Measurements from ENCODE around the gene ACTR8. TPM values are rescaled to one million over a fixed set of nuclear protein-coding genes. Genes with fewer than 3 reads are reported as not detected.
A peak's percentile ranks its signal among the peaks of the same experiment; 100 is the strongest.

ACTR8 gene
- total RNA-seq, 3 donors from 2014 or later: 20.0 to 29.0 (median 22.6) TPM

DNA sequence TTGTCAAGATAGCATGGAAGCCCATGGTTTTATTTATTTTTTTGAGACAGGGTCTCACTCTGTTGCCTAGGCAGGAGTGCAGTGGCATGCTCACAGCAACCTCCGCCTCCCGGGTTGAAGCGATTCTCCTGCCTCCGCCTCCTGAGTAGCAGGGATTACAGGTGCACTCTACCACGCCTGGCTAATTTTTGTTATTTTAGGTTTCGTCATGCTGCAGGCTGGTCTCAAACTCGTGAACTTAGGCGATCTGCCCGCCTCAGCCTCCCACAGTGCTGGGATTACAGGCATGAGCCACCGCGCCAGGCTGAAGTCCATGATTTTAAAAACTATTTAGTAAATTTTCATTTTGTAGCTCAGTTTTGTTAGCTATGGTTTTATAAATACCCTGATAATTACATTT, 2.7 kb upstream of the ACTR8 start:
- no peaks in the 10 kb centered on the region for H3K36me3 ChIP-seq
- H3K4me1 ChIP-seq: peaks cover 5 to 13% of the 10 kb centered on the region in 2 donors
- no peak overlapping the region for H3K4me3 ChIP-seq
- intact Hi-C loops (cut with DNase I; ENCODE audit: low total_unique reads): loop anchor here (5.0 kb wide), 1 partner anchor 1288 kb away; no protein-coding TSS in a partner anchor
- TF ChIP-seq, protein P1, sequence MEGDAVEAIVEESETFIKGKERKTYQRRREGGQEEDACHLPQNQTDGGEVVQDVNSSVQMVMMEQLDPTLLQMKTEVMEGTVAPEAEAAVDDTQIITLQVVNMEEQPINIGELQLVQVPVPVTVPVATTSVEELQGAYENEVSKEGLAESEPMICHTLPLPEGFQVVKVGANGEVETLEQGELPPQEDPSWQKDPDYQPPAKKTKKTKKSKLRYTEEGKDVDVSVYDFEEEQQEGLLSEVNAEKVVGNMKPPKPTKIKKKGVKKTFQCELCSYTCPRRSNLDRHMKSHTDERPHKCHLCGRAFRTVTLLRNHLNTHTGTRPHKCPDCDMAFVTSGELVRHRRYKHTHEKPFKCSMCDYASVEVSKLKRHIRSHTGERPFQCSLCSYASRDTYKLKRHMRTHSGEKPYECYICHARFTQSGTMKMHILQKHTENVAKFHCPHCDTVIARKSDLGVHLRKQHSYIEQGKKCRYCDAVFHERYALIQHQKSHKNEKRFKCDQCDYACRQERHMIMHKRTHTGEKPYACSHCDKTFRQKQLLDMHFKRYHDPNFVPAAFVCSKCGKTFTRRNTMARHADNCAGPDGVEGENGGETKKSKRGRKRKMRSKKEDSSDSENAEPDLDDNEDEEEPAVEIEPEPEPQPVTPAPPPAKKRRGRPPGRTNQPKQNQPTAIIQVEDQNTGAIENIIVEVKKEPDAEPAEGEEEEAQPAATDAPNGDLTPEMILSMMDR (IDR thresholded peaks at IDR 0.05): no peak
- TF ChIP-seq POLR2AphosphoS5 (IDR thresholded peaks at IDR 0.05) (no peak), POLR2A (IDR thresholded peaks at IDR 0.05) (no peak)
- H3K27ac ChIP-seq: no peak overlapping the region
- DNase-seq (ENCODE audit: low spot score in 2 of 2): no peak
- H3K9me3 ChIP-seq: no peaks in the 10 kb centered on the region
- no peaks in the 10 kb centered on the region for H3K27me3 ChIP-seq

- H3K4me3 ChIP-seq: no peak overlapping the region
- H3K9me3 ChIP-seq: no peaks in the 10 kb centered on the region
- no peaks in the 10 kb centered on the region for H3K36me3 ChIP-seq
- no peaks in the 10 kb centered on the region for H3K27me3 ChIP-seq
- intact Hi-C loops (cut with DNase I; ENCODE audit: low total_unique reads): loop anchor here (5.0 kb wide), 1 partner anchor 1289 kb away; no protein-coding TSS in a partner anchor
- no peak for DNase-seq (ENCODE audit: low spot score in 2 of 2)
- H3K27ac ChIP-seq: no peak overlapping the region
- H3K4me1 ChIP-seq: peaks cover 5 to 13% of the 10 kb centered on the region in 2 donors
- TF ChIP-seq POLR2A (IDR thresholded peaks at IDR 0.05): no peak
These were observed 1.1 kb upstream of the ACTR8 start for GRCh38 chr3:53883008-53883407.

GRCh38 chr3:53880396-53881345, 1.3 kb downstream of the ACTR8 start:
- Histone ChIP-seq H3K4me3 (peak overlapping the region; percentile 95 to 96 (median 96)), H3K27ac (peak overlapping the region in 1 of 2 donors; percentile 74), H3K9me3 (no peaks in the 10 kb centered on the region), H3K27me3 (no peaks in the 10 kb centered on the region), H3K4me1 (peaks cover 5 to 13% of the 10 kb centered on the region in 2 donors), H3K36me3 (no peaks in the 10 kb centered on the region)
- intact Hi-C loops (cut with DNase I; ENCODE audit: low total_unique reads): loop anchor here (5.0 kb wide), 1 partner anchor 1292 kb away; no protein-coding TSS in a partner anchor
- DNase-seq (ENCODE audit: low spot score in 2 of 2): no peak
- TF ChIP-seq, protein P1 (IDR thresholded peaks at IDR 0.05): no peak
- TF ChIP-seq POLR2A (IDR thresholded peaks at IDR 0.05): no peak
- TF ChIP-seq POLR2AphosphoS5 (IDR thresholded peaks at IDR 0.05): no peak

DNA sequence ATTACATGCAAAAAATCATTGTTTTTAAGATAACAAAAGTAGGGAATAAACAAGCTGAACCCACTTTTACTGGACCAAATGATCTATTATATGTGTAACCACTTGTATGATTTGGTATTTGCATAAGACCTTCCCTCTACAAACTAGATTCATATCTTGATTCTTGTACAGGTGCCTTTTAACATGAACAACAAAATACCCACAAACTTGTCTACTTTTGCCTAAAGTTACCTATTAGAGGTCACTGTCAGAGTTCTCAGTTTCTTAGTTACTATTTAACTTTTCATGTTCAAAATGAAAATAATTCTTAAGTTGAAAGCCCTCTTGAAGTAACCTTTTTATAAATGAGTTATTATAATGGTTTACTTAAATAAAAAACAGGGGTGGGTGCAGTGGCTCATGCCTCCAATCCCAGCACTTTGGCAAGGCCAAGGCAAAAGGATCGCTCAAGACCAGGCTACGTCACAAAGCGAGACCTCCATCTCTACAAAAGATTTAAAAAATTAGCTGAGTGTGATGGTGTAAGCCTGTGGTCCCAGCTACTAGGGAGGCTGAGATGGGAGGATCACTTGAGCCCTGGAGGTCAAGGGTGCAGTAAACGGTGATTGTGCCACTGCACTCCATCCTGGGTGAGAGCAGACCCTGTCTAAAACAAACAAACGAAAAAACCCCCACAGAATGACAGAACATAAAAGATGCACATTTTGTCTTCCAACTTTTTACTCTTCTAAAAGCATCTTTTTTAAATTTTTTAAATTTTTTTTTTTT, 16.0 kb downstream of the ACTR8 start:
- Histone ChIP-seq H3K9me3 (no peaks in the 10 kb centered on the region), H3K36me3 (peaks cover 4% of the 10 kb centered on the region)
- TF ChIP-seq POLR2AphosphoS5 (IDR thresholded peaks at IDR 0.05): no peak
- TF ChIP-seq, protein P1 (IDR thresholded peaks at IDR 0.05): no peak
- no peak for TF ChIP-seq POLR2A (IDR thresholded peaks at IDR 0.05)

GRCh38 chr3:53863145-53863544, 18.8 kb downstream of the ACTR8 start:
- intact Hi-C loops (cut with DNase I; ENCODE audit: low total_unique reads): no loop called here
- no peak overlapping the region for H3K27ac ChIP-seq
- TF ChIP-seq POLR2A (IDR thresholded peaks at IDR 0.05) (no peak), POLR2AphosphoS5 (IDR thresholded peaks at IDR 0.05) (no peak)
- TF ChIP-seq, protein P1 (IDR thresholded peaks at IDR 0.05): no peak
- H3K27me3 ChIP-seq: no peaks in the 10 kb centered on the region
- no peak for DNase-seq (ENCODE audit: low spot score in 2 of 2)
- no peak overlapping the region for H3K4me3 ChIP-seq
- no peaks in the 10 kb centered on the region for H3K36me3 ChIP-seq
- no peaks in the 10 kb centered on the region for H3K9me3 ChIP-seq
- no peaks in the 10 kb centered on the region for H3K4me1 ChIP-seq

More for the DNA sequence above, 16.0 kb downstream of the ACTR8 start:
- no peak overlapping the region for H3K4me3 ChIP-seq
- intact Hi-C loops (cut with DNase I; ENCODE audit: low total_unique reads): no loop called here
- no peak overlapping the region for H3K27ac ChIP-seq
- H3K4me1 ChIP-seq: no peaks in the 10 kb centered on the region
- no peaks in the 10 kb centered on the region for H3K27me3 ChIP-seq
- no peak for DNase-seq (ENCODE audit: low spot score in 2 of 2)
